Endodermal cell (in vitro differentiated cells): ENCODE results near the gene A3GALT2. TPM values are rescaled to one million over a fixed set of nuclear protein-coding genes. Genes with fewer than 3 reads are reported as not detected.

Source experiments
- DNase-seq: peaks from one replicate; pipeline ENCODE4 v3.0.0-alpha.2; 2017
- H3K27ac ChIP-seq: 2 replicates; pipeline ENCODE4 v1.5.1; 2013; ENCODE audit warnings: mild to moderate bottlenecking, low read depth, low read length, moderate library complexity
- H3K27me3 ChIP-seq: 2 replicates; pipeline ENCODE4 v1.6.1; 2013; ENCODE audit warnings: mild to moderate bottlenecking, low read length, moderate library complexity; ENCODE audit not compliant: insufficient read depth, control insufficient read depth, poor library complexity, severe bottlenecking
- H3K36me3 ChIP-seq: 2 replicates; pipeline ENCODE4 v1.7.0; 2013; ENCODE audit warnings: mild to moderate bottlenecking, low read length, moderate library complexity; ENCODE audit not compliant: control insufficient read depth, insufficient read depth
- H3K4me1 ChIP-seq: one replicate; pipeline ENCODE4 v1.7.0; 2013; ENCODE audit warnings: low read length; ENCODE audit not compliant: control insufficient read depth, insufficient read depth
- H3K4me3 ChIP-seq: 2 replicates; pipeline ENCODE4 v1.5.1; 2013; ENCODE audit warnings: mild to moderate bottlenecking, low read length, moderate library complexity
- H3K9ac ChIP-seq: 2 replicates; pipeline ENCODE4 v1.6.1; 2013; ENCODE audit warnings: mild to moderate bottlenecking, low read length, moderate library complexity; ENCODE audit not compliant: poor library complexity, severe bottlenecking; ENCODE audit errors: extremely low read depth
- H3K9me3 ChIP-seq: 2 replicates; pipeline ENCODE4 v1.6.1; 2013; ENCODE audit warnings: mild to moderate bottlenecking, low read length, moderate library complexity; ENCODE audit not compliant: control insufficient read depth
- H3K27ac Mint-ChIP-seq: 2 replicates; pipeline ENCODE4 v1.8.0; 2020; ENCODE audit warnings: mixed read lengths
- H3K27me3 Mint-ChIP-seq: 2 replicates; pipeline ENCODE4 v1.8.0; 2021; ENCODE audit warnings: mild to moderate bottlenecking, mixed read lengths; ENCODE audit not compliant: insufficient read depth
- H3K36me3 Mint-ChIP-seq: 2 replicates; pipeline ENCODE4 v1.8.0; 2020; ENCODE audit warnings: low read depth, mixed read lengths
- H3K4me1 Mint-ChIP-seq: 2 replicates; pipeline ENCODE4 v1.8.0; 2020; ENCODE audit warnings: mixed read lengths
- H3K4me3 Mint-ChIP-seq: 2 replicates; pipeline ENCODE4 v1.8.0; 2020; ENCODE audit warnings: mild to moderate bottlenecking, moderate library complexity, mixed read lengths
- H3K9me3 Mint-ChIP-seq: 2 replicates; pipeline ENCODE4 v1.8.0; 2020; ENCODE audit warnings: mild to moderate bottlenecking, mixed read lengths
- CTCF ChIP-seq: fragments of 200-600 bp; sonication (generic); conservative IDR thresholded peaks from 2 replicates; pipeline ENCODE4 v1.5.0; 2021; ENCODE audit warnings: antibody characterized with exemption, mild to moderate bottlenecking
- WGBS, 2 experiments: methylation state at CpG; one replicate each; pipeline versions ENCODE4 v1.1.5 to v1.1.7; 2013; ENCODE audit warnings: missing lambda C conversion rate in 2 of 2, mixed read lengths in 1 of 2; ENCODE audit not compliant: insufficient coverage in 1 of 2, insufficient read length in 1 of 2; 5-methylcytosine and 5-hydroxymethylcytosine counted together
- total RNA-seq, 2 donors: library from RNA; stranded (reverse); fragmentation: NEBNext Ultra II Directional in 1 of 2; extraction: Animal tissue kit (Norgen Biotek cat#: 25700) in 1 of 2; gene quantifications; 2 replicates in 1 of 2; 3 replicates in 1 of 2; pipeline ENCODE4 v1.2.1, GENCODE V29; 2021

The A3GALT2 gene
- total RNA-seq, 2 donors from 2014 or later = not detected

- no peak for TF ChIP-seq CTCF
- peaks cover 42% of the 10 kb centered on the region for H3K4me1 ChIP-seq
- DNase-seq = no peak
- Mint-ChIP-seq H3K27ac (no peak overlapping the region), H3K36me3 (no peaks in the 10 kb centered on the region), H3K4me1 (peaks cover 46% of the 10 kb centered on the region), H3K4me3 (no peak overlapping the region), H3K9me3 (no peaks in the 10 kb centered on the region), H3K27me3 (peaks cover 45% of the 10 kb centered on the region)
- peaks cover 14% of the 10 kb centered on the region for H3K27me3 ChIP-seq
- WGBS, 2 experiments = 77 to 83% methylated on average over 8 to 14 of the region's 14 CpGs
- H3K27ac ChIP-seq = no peak overlapping the region
- H3K4me3 ChIP-seq = no peak overlapping the region
- no peaks in the 10 kb centered on the region for H3K9me3 ChIP-seq
- no peaks in the 10 kb centered on the region for H3K36me3 ChIP-seq
- no peak overlapping the region for H3K9ac ChIP-seq
Observed at GRCh38 chr1:33366762-33367484, 46.0 kb upstream of the A3GALT2 start.

- H3K36me3 ChIP-seq = no peaks in the 10 kb centered on the region
- TF ChIP-seq CTCF = no peak
- no peaks in the 10 kb centered on the region for H3K9me3 Mint-ChIP-seq
- H3K4me3 ChIP-seq = no peak overlapping the region
- H3K27me3 ChIP-seq = peaks cover 14% of the 10 kb centered on the region
- no peak overlapping the region for H3K27ac Mint-ChIP-seq
- H3K27me3 Mint-ChIP-seq = peaks cover 41% of the 10 kb centered on the region
- peaks cover 44% of the 10 kb centered on the region for H3K4me1 ChIP-seq
- H3K9me3 ChIP-seq = no peaks in the 10 kb centered on the region
- 75 to 90% methylated on average over 4 to 9 of the region's 9 CpGs for WGBS, 2 experiments
- H3K36me3 Mint-ChIP-seq = no peaks in the 10 kb centered on the region
- H3K4me3 Mint-ChIP-seq = no peak overlapping the region
- peaks cover 57% of the 10 kb centered on the region for H3K4me1 Mint-ChIP-seq
- DNase-seq = no peak
- H3K9ac ChIP-seq = no peak overlapping the region
- H3K27ac ChIP-seq = peak overlapping the region; percentile 100
Observed at GRCh38 chr1:33365560-33365997, 44.7 kb upstream of the A3GALT2 start.

- Mint-ChIP-seq H3K36me3 (no peaks in the 10 kb centered on the region), H3K9me3 (no peaks in the 10 kb centered on the region), H3K4me1 (peaks cover 57% of the 10 kb centered on the region), H3K27me3 (peaks cover 38% of the 10 kb centered on the region), H3K27ac (peak overlapping the region; percentile 15), H3K4me3 (peak overlapping the region; percentile 44)
- H3K9me3 ChIP-seq = no peaks in the 10 kb centered on the region
- no peak for DNase-seq
- H3K4me1 ChIP-seq = peaks cover 44% of the 10 kb centered on the region
- H3K27ac ChIP-seq = peak overlapping the region; percentile 100
- no peak overlapping the region for H3K9ac ChIP-seq
- WGBS, 2 experiments = 30 to 58% methylated on average over 2 of the region's 2 CpGs
- H3K27me3 ChIP-seq = peaks cover 10% of the 10 kb centered on the region
- no peak overlapping the region for H3K4me3 ChIP-seq
- no peaks in the 10 kb centered on the region for H3K36me3 ChIP-seq
- TF ChIP-seq CTCF = no peak
Observed at GRCh38 chr1:33364565-33364918, 43.6 kb upstream of the A3GALT2 start.
